HEK293T (cell line): ENCODE data around the gene TSPAN9.

Experiments used
- CTCF ChIA-PET: fragments of 350-600 bp; formaldehyde crosslinking; extraction: SDS; loops from one replicate; lab custom pipeline; 2021; ENCODE audit warnings: antibody characterized with exemption, inconsistent platforms; lab: Yijun Ruan, JAX
- POLR2A ChIA-PET: fragments of 350-600 bp; formaldehyde crosslinking; extraction: SDS; loops from one replicate; lab custom pipeline; 2020; ENCODE audit warnings: antibody characterized with exemption, inconsistent platforms; lab: Yijun Ruan, JAX
- DNase-seq: peaks from one replicate; pipeline ENCODE4 v3.0.0; 2012; ENCODE audit warnings: mixed read lengths; ENCODE audit errors: extremely low spot score
- ARNT ChIP-seq: fragments of 450-650 bp; IDR thresholded peaks from 2 replicates; pipeline ENCODE4 v1.6.1; 2017; ENCODE audit warnings: mild to moderate bottlenecking
- BHLHE40 ChIP-seq: fragments of 450-650 bp; IDR thresholded peaks from 2 replicates; pipeline ENCODE4 v1.6.1; 2016; ENCODE audit warnings: mild to moderate bottlenecking, moderate library complexity, borderline replicate concordance
- CTBP1 ChIP-seq: fragments of 450-650 bp; IDR thresholded peaks from 2 replicates; pipeline ENCODE4 v1.6.1; 2016; ENCODE audit warnings: borderline replicate concordance
- ELF4 ChIP-seq: fragments of 450-650 bp; IDR thresholded peaks from 2 replicates; pipeline ENCODE4 v1.6.1; 2017; ENCODE audit warnings: antibody characterized with exemption
- FOXA1 ChIP-seq: fragments of 450-650 bp; IDR thresholded peaks from 2 replicates; pipeline ENCODE4 v1.6.1; 2016; ENCODE audit warnings: mild to moderate bottlenecking
- FOXK2 ChIP-seq: fragments of 450-650 bp; IDR thresholded peaks from 2 replicates; pipeline ENCODE4 v1.6.1; 2016; ENCODE audit warnings: mild to moderate bottlenecking
- FOXM1 ChIP-seq: fragments of 450-650 bp; IDR thresholded peaks from 2 replicates; pipeline ENCODE4 v1.6.1; 2017; ENCODE audit warnings: mild to moderate bottlenecking, borderline replicate concordance
- HDGF ChIP-seq: fragments of 450-650 bp; IDR thresholded peaks from 2 replicates; pipeline ENCODE4 v1.6.1; 2017; ENCODE audit warnings: antibody characterized with exemption, borderline replicate concordance
- L3MBTL2 ChIP-seq: fragments of 450-650 bp; conservative IDR thresholded peaks from 2 replicates; pipeline ENCODE4 v1.6.1; 2016; ENCODE audit warnings: mild to moderate bottlenecking
- LEF1 ChIP-seq: fragments of 450-650 bp; IDR thresholded peaks from 2 replicates; pipeline ENCODE4 v1.6.1; 2017; ENCODE audit warnings: mild to moderate bottlenecking, borderline replicate concordance
- NFRKB ChIP-seq: fragments of 450-650 bp; IDR thresholded peaks from 2 replicates; pipeline ENCODE4 v1.6.1; 2016; ENCODE audit warnings: mild to moderate bottlenecking, moderate library complexity
- PKNOX1 ChIP-seq: fragments of 450-650 bp; IDR thresholded peaks from 2 replicates; pipeline ENCODE4 v1.6.1; 2016
- SP1 ChIP-seq: fragments of 450-650 bp; IDR thresholded peaks from 2 replicates; pipeline ENCODE4 v1.6.1; 2017
- SUZ12 ChIP-seq: fragments of 450-650 bp; IDR thresholded peaks from 2 replicates; pipeline ENCODE4 v1.6.1; 2016; ENCODE audit warnings: mild to moderate bottlenecking
- TARDBP ChIP-seq: fragments of 450-650 bp; IDR thresholded peaks from 2 replicates; pipeline ENCODE4 v1.6.1; 2016
- ZNF384 ChIP-seq: fragments of 450-650 bp; IDR thresholded peaks from 2 replicates; pipeline ENCODE4 v1.6.1; 2016

Gene TSPAN9

GRCh38 chr12:3315201-3315661 lies 238.1 kb downstream of the TSPAN9 start:
- TF ChIP-seq BHLHE40 (no peak), ARNT (no peak), FOXM1 (no peak), HDGF (no peak), L3MBTL2 (no peak), LEF1 (no peak), TARDBP (no peak), ZNF384 (no peak), SP1 (no peak), SUZ12 (no peak), FOXA1 (no peak), CTBP1 (no peak), FOXK2 (no peak), ELF4 (no peak), PKNOX1 (no peak)
- ChIA-PET POLR2A (no interaction called here), CTCF (interaction anchor here (0.6 to 3.3 kb wide), 4 partner anchors 15 to 489 kb away, joined by 3 to 38 read pairs (median 3); no protein-coding TSS in a partner anchor)
- no peak for DNase-seq

GRCh38 chr12:3316776-3317480 lies 239.7 kb downstream of the TSPAN9 start:
- ChIA-PET POLR2A (no interaction called here), CTCF (interaction anchor here (0.5 to 0.7 kb wide), 2 partner anchors 17 to 147 kb away, joined by 3 to 4 read pairs; no protein-coding TSS in a partner anchor)
- no peak for DNase-seq
- no peak for TF ChIP-seq ARNT

GRCh38 chr12:3317481-3317815 lies 240.3 kb downstream of the TSPAN9 start:
- DNase-seq = no peak
- no peak for TF ChIP-seq BHLHE40
- TF ChIP-seq SUZ12 = no peak
- TF ChIP-seq HDGF = no peak
- no peak for TF ChIP-seq TARDBP
- TF ChIP-seq PKNOX1 = no peak
- TF ChIP-seq FOXM1 = no peak
- no peak for TF ChIP-seq ARNT
- TF ChIP-seq ELF4 = no peak
- no peak for TF ChIP-seq ZNF384
- no peak for TF ChIP-seq LEF1
- TF ChIP-seq FOXK2 = no peak
- no peak for TF ChIP-seq L3MBTL2
- no peak for TF ChIP-seq FOXA1
- TF ChIP-seq SP1 = no peak
- no peak for TF ChIP-seq CTBP1
- TF ChIP-seq NFRKB = no peak
- POLR2A ChIA-PET = no interaction called here
- CTCF ChIA-PET = interaction anchor here (0.7 kb wide), 1 partner anchor 18 kb away, joined by 4 read pairs; no protein-coding TSS in a partner anchor

GRCh38 chr12:3317841-3318501 lies 240.8 kb downstream of the TSPAN9 start:
- no peak for DNase-seq
- TF ChIP-seq ELF4 = no peak
- TF ChIP-seq LEF1 = no peak
- no peak for TF ChIP-seq FOXM1
- no peak for TF ChIP-seq HDGF
- TF ChIP-seq NFRKB = no peak
- TF ChIP-seq ARNT = no peak
- TF ChIP-seq BHLHE40 = no peak
- TF ChIP-seq FOXK2 = no peak
- TF ChIP-seq CTBP1 = no peak
- no peak for TF ChIP-seq SUZ12
- TF ChIP-seq L3MBTL2 = no peak
- no peak for TF ChIP-seq PKNOX1
- ChIA-PET CTCF (interaction anchor here (0.7 kb wide), 1 partner anchor 18 kb away, joined by 4 read pairs; no protein-coding TSS in a partner anchor), POLR2A (no interaction called here)

GRCh38 chr12:3319723-3320492 lies 242.7 kb downstream of the TSPAN9 start:
- ChIA-PET POLR2A (no interaction called here), CTCF (no interaction called here)
- no peak for TF ChIP-seq FOXA1
- no peak for TF ChIP-seq CTBP1
- no peak for TF ChIP-seq TARDBP
- no peak for TF ChIP-seq FOXK2
- TF ChIP-seq NFRKB = no peak
- no peak for TF ChIP-seq SP1
- TF ChIP-seq ELF4 = no peak
- TF ChIP-seq L3MBTL2 = no peak
- TF ChIP-seq HDGF = no peak
- no peak for TF ChIP-seq ZNF384
- TF ChIP-seq FOXM1 = no peak
- TF ChIP-seq ARNT = no peak
- TF ChIP-seq PKNOX1 = no peak
- TF ChIP-seq BHLHE40 = no peak
- TF ChIP-seq SUZ12 = no peak
- no peak for TF ChIP-seq LEF1
- DNase-seq = no peak
